Measurements from ENCODE around the gene SDR42E1. TPM values are rescaled to one million over a fixed set of nuclear protein-coding genes. Genes with fewer than 3 reads are reported as not detected.

Gene SDR42E1
- total and polyA plus RNA-seq, 4 donors, result 1.9 to 6.5 (median 3.3) TPM

GRCh38 chr16:82059161-82059982, 48.1 kb upstream of the SDR42E1 start:
- peak overlapping the region; percentile 76 to 82 for H3K27ac ChIP-seq (ENCODE audit: low read depth in 1 of 2, low read length in 2 of 2)
- WGBS, result 45% methylated on average over 8 of the region's 8 CpGs
- no peaks in the 10 kb centered on the region for H3K36me3 ChIP-seq (ENCODE audit: control insufficient read depth in 4 of 4, insufficient read depth in 3 of 4, low read depth in 1 of 4, low read length in 3 of 4)
- H3K4me3 ChIP-seq (ENCODE audit: low read depth in 1 of 3, low read length in 3 of 3), result peak overlapping the region in 1 of 3 donors; percentile 5
- no peaks in the 10 kb centered on the region for H3K9me3 ChIP-seq (ENCODE audit: control insufficient read depth in 4 of 4, low read length in 3 of 4)
- H3K27me3 ChIP-seq (ENCODE audit: control insufficient read depth in 4 of 4, insufficient read depth in 4 of 4, low read length in 3 of 4), result no peaks in the 10 kb centered on the region
- peaks cover 25 to 83% (median 63%) of the 10 kb centered on the region in 4 donors for H3K4me1 ChIP-seq (ENCODE audit: control insufficient read depth in 4 of 4, insufficient read depth in 4 of 4, low read length in 3 of 4)
- no peak for DNase-seq (ENCODE audit: low spot score)
- no peak overlapping the region for H3K9ac ChIP-seq (ENCODE audit: low read depth in 1 of 2, low read length in 2 of 2)
- TF ChIP-seq REST (IDR thresholded peaks at IDR 0.05) (no peak), RXRA (IDR thresholded peaks at IDR 0.05) (no peak), RAD21 (IDR thresholded peaks at IDR 0.05) (no peak), FOXA1 (IDR thresholded peaks at IDR 0.05) (no peak)

- Histone ChIP-seq H3K4me1 (ENCODE audit: control insufficient read depth in 4 of 4, insufficient read depth in 4 of 4, low read length in 3 of 4) (peaks cover 17 to 84% (median 53%) of the 10 kb centered on the region in 4 donors), H3K4me3 (ENCODE audit: low read depth in 1 of 3, low read length in 3 of 3) (peak overlapping the region; percentile 38 to 64 (median 53)), H3K27me3 (ENCODE audit: control insufficient read depth in 4 of 4, insufficient read depth in 4 of 4, low read length in 3 of 4) (no peaks in the 10 kb centered on the region), H3K9me3 (ENCODE audit: control insufficient read depth in 4 of 4, low read length in 3 of 4) (no peaks in the 10 kb centered on the region), H3K9ac (ENCODE audit: low read depth in 1 of 2, low read length in 2 of 2) (peak overlapping the region; percentile 17 to 81), H3K27ac (ENCODE audit: low read depth in 1 of 2, low read length in 2 of 2) (peak overlapping the region; percentile 87 to 93), H3K36me3 (ENCODE audit: control insufficient read depth in 4 of 4, insufficient read depth in 3 of 4, low read depth in 1 of 4, low read length in 3 of 4) (peaks cover 0 to 5% (median 0%) of the 10 kb centered on the region in 4 donors)
- 30% methylated on average over 3 of the region's 3 CpGs for WGBS
- DNase-seq (ENCODE audit: low spot score), result no peak
- no peak for TF ChIP-seq MAX (IDR thresholded peaks at IDR 0.05)
- no peak for TF ChIP-seq RXRA (IDR thresholded peaks at IDR 0.05)
- no peak for TF ChIP-seq ZBTB33 (IDR thresholded peaks at IDR 0.05)
- no peak for TF ChIP-seq REST (IDR thresholded peaks at IDR 0.05)
- no peak for TF ChIP-seq RAD21 (IDR thresholded peaks at IDR 0.05)
- no peak for TF ChIP-seq HNF4G (IDR thresholded peaks at IDR 0.05)
- no peak for TF ChIP-seq SP1 (IDR thresholded peaks at IDR 0.05)
- no peak for TF ChIP-seq FOXA2 (IDR thresholded peaks at IDR 0.05)
- no peak for TF ChIP-seq YY1 (IDR thresholded peaks at IDR 0.05)
- TF ChIP-seq HNF4A (conservative IDR thresholded peaks at IDR 0.05), result no peak
- TF ChIP-seq NR2F2 (IDR thresholded peaks at IDR 0.05), result no peak
- TF ChIP-seq JUND (IDR thresholded peaks at IDR 0.05), result no peak
- TF ChIP-seq TAF1 (conservative IDR thresholded peaks at IDR 0.05), result no peak
- TF ChIP-seq CTCF (IDR thresholded peaks at IDR 0.05; ENCODE audit: low read depth, low read length, missing input control), result no peak
- no peak for TF ChIP-seq ATF3 (IDR thresholded peaks at IDR 0.05)
- TF ChIP-seq GABPA (IDR thresholded peaks at IDR 0.05 in 1 of 2, conservative IDR thresholded peaks at IDR 0.05 in 1 of 2), result no peak
- no peak for TF ChIP-seq FOXA1 (IDR thresholded peaks at IDR 0.05)
- no peak for TF ChIP-seq EGR1 (IDR thresholded peaks at IDR 0.05; ENCODE audit: low read depth in 2 of 2)
These were observed 45.3 kb upstream of the SDR42E1 start for GRCh38 chr16:82056550-82056896.
